COLO668 (cell line): ENCODE data around the gene RHOG.
"Not testable (repeated sequence)": the region's sequence is repeated elsewhere in the genome, so short reads cannot be mapped to it uniquely, and the experiment has no call there.

Source experiments
- DNase-seq: peaks from one replicate; lab custom pipeline; 2025; ENCODE audit not compliant: unreplicated experiment; lab: John Stamatoyannopoulos, UW

Gene RHOG

GRCh38 chr11:3834664-3835461 is 5.9 kb downstream of the RHOG start:
- no peak for DNase-seq

DNA sequence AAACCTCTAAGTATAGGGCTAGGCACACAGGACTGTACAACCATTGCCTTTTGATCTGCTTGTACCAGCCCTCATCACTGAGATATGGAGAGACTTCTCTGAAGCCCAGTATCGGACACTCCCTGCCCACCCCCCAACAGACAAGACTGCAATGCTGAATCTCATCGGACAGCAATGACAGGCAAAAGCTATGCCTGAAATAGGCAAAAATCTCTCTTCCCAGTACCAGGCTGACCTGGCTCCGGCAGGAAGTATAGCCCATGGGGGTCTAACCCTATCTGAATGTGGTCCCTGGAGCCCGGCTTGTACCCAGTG is 6.5 kb downstream of the RHOG start:
- DNase-seq = no peak

DNA sequence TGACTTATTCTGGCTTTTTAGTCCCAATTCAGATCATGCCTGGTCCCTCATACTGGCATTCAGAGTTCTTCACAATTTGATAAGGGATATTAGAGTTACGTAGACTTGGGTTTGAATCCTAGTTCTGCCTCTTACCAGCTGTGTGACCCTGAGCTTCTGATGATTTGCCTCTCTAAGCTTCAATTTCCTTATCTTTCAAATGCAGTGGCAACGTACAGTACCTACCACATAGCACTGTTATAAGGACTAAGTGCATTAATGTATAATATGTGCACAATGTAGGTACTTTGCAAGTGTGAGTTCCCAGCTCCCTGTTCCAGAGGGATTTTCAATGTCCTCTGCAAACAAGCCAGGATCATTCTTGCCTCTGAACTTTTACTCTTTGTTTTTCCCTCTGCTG is 7.3 kb downstream of the RHOG start:
- no peak for DNase-seq

GRCh38 chr11:3832816-3833215 is 7.9 kb downstream of the RHOG start:
- no peak for DNase-seq

DNA sequence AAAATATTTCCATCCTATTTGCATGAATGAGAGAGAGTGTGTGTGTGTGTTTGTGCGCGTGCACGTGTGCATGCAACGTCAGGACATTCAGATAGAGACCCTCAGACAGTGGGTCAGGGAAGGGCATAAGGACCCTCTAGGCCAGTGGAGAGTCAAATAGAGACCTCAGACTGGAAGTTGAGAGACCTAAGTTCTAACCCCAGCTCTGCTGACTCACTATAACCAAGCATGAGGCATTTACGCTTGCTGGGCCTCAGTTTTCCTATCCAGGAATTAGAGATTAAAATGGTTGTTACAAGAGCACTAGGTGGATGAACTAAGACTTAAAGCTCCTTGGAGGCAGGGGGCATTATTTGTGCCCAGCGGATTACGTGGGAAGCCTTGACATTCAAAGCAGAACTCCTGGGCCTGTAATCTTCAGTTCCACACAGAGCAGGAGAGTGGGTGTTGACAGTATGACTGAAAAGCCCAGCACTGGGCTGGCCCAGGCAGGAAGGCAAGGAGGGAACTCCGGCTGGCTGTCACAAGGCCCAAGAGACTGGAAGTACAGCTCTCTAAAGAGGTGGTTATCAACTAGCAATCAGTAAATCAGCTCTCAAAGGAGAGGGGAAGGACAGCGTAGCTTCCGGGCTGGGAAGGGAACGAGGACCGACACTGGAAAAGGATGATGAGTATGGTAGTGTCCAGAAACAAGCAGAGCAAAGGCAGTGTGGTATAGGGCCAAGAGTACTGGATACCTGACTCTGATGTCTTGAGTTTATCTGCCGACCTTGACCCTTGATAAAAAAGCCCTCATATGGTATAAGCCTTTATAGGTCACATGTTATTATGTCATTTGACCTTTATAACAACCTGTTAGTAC is 9.2 kb downstream of the RHOG start:
- no peak for DNase-seq

GRCh38 chr11:3830730-3831129 is 10.0 kb downstream of the RHOG start:
- DNase-seq = no peak

DNA sequence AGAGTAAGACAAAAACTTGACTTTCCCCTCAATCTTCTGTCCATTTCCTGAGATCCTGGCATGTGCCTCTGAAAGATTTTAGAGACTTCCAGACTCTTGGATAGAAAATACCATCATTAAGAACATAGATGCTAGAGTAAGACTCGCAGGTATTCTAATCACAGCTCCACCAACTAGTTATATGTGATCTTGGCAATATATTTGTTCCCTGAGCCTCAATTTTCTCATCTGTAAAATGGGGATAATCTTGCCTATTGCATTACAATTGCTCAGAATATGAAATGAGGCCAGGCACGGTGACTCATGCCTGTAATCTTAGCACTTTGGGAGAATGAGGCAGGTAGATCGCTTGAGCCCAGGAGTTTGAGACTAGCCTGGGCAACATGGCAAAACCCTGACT is 10.7 kb downstream of the RHOG start:
- no peak for DNase-seq

- DNase-seq = no peak
Measured at GRCh38 chr11:3827434-3828186, 13.1 kb downstream of the RHOG start.

DNA sequence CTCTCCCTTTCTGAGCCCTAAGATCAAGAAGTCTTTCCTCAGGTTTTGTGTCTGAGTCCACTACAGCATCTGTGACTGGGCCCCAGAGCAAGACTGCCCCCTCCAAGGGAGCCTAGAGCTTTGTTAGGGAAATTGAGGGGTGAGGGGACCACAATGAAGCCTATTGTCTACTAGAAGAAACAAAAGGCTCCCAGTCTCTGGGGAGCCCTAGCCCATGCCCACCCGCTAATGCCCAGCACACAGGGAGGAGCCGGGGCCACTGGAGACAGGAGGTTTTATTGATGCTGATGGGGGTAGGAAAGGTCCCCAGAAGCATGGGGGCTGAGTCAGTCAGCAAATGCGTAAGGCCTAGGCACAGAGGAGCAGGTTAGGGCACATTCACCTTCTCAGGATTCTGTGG is 14.0 kb downstream of the RHOG start:
- DNase-seq = no peak

DNA sequence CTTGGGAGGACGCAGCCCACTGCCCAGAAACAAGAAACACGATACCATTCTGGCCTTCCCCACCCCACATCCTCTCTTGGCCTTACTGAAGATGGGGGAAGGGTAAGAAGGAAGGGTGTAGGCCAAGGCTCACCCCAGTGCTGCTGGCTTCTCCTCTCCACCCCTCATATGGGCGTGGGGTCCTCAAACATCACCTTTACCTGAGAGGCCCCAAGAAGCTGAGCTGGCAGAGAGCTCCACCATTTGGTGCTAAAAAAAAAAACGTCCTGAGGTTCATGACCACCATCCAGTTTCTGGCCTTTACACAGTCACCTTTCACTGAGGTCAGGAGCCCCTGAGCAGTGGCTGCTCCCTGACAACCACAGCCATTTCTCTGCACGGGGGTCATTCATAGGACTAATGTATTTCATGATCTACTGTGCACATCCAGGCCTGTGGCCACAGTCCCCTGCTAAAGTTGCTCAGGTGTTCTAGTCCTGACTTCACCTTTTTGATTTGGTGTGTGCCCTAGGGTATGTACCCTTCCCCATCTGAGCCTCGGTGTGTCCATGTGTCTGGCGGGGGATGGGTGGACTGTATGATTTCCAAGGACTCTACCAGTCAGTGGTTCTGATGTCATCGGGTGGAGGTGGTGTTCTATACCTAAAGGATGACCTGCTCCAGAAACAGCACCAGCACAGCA is 15.1 kb downstream of the RHOG start:
- no peak for DNase-seq

DNA sequence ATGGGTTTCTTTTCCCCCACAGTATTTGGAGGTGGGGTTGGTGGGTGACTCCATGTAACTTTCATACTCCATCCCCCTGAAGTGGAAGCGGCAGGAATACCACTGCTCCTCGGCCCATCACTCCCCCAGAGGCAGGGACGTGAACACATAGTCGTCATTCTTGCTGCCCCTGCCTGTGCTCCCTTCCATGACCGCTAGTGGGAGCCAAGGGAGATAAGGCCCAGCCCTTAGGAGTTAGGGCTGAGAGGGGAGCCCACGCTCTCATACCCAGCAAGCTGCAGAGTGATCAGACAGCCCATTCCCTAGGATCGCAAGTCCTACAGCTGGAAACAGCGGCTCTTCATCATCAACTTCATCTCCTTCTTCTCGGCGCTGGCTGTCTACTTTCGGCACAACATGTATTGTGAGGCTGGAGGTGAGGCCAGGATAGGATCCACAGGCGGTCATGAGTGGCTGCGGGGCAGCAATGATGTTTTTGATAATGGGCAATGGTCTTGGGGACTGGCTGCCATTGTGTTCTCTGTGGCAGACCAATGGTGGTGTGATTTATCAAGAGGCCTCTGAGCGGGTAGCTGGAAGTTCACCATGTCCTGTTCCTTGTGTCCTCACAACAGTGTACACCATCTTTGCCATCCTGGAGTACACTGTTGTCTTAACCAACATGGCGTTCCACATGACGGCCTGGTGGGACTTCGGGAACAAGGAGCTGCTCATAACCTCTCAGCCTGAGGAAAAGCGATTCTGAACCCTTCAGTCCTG is 15.9 kb downstream of the RHOG start:
- peak; percentile 49 for DNase-seq

DNA sequence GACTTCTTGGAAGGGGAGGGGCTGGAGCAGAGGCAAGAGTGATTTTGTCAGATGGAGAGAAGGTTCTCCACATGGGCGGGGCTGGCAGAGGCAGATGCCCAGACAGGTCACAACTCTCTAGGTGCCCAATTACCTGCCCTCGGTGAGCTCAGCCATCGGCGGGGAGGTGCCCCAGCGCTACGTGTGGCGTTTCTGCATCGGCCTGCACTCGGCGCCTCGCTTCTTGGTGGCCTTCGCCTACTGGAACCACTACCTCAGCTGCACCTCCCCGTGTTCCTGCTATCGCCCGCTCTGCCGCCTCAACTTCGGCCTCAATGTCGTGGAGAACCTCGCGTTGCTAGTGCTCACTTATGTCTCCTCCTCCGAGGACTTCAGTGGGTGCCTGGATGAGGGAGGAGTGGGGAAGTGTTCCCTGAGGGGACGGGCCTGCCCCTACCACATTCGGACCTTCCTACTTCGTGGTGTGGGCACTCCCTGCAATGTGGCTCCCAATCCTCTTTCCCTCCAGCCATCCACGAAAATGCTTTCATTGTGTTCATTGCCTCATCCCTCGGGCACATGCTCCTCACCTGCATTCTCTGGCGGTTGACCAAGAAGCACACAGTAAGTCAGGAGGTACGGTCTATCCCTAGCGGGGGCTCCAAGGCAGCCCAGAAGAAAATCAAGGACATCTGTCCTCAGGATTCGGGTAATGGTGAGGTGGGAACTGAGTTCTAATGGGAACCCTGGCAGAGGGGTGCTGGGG is 16.8 kb downstream of the RHOG start:
- DNase-seq = no peak

DNA sequence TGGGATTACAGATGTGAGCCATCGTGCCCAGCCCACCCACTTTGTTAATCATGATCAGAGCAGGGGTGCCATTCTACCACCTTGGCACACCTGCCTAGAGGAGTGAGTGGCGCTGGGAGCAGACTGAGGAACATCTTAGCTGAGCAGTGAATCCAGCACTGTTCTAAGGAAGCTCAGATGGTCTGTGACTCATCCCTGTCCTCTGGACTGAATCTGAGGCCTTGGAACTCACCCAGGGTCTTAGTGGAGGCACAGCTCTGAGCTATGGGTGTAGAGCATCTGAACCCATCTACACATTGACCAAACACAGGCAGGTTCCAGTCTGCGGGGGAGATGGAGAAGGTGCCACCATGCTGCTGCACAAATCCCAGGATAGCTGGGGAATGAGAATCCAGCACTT is 17.5 kb downstream of the RHOG start:
- DNase-seq = no peak

- DNase-seq = no peak
Measured at GRCh38 chr11:3822312-3822711, 18.4 kb downstream of the RHOG start.

GRCh38 chr11:3820971-3821370 is 19.8 kb downstream of the RHOG start:
- no peak for DNase-seq

DNA sequence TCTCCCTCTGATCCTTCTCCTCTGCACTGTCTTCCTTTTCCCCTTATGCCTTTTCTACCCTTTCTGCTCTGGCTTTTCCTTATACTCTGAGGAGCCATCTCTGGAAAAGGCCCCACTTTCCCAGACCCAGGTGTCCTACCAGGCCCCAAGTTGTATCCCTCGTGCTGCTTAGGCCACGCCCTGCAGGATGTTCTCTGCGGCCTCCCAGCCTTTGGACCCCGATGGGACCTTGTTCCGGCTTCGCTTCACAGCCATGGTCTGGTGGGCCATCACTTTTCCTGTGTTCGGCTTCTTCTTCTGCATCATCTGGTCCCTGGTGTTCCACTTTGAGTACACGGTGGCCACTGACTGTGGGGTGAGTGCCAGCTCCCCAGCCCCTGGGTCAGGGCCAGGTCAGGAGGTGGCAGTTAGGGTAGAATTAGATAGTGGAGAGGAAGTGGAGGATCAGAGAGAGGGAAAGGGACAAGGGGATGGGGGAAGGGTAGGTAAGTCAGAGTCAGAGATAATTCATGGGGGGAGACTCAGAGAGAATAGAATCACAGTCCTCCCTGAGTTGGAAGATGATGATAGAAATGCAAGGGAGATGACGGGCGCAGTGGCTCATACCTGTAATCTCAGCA is 23.5 kb downstream of the RHOG start:
- no peak for DNase-seq

DNA sequence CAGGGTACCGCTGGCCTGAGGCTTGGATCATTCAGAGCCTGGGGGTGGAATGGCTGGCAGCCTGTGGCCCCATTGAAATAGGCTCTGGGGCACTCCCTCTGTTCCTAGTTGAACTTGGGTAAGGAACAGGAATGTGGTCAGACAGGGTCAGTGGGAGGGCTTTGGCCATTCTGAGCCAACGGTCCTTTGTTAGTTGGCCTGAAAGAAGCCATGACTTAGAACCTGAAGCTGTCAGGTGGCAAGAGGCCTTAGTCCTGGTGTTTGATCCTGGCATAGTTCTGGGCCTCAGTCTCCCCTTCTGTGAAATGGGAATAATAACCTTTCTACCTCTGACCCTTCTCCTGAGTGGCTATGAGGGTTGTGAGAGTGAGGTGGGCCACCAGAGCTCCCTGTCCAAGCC is 24.1 kb downstream of the RHOG start:
- no peak for DNase-seq

DNA sequence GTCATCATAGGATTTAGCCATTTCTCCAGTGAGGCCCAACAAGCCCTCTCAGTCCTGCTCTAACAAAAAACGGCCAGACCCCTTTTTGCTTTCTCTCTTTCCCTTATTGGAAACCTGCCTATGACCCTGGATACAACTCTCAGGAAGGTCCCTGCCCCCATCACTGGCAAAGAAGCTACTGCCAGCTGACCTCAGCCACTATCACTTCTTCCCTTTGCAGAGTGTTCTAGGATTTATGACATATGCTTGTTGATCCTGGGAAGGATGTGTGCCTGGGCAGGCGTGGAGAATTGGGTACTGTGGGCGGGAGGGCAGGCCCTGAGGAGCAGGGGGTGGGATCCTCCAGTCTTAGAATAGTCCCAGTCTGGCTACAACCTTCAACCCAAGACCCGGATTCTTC is 24.9 kb downstream of the RHOG start:
- DNase-seq = no peak

DNA sequence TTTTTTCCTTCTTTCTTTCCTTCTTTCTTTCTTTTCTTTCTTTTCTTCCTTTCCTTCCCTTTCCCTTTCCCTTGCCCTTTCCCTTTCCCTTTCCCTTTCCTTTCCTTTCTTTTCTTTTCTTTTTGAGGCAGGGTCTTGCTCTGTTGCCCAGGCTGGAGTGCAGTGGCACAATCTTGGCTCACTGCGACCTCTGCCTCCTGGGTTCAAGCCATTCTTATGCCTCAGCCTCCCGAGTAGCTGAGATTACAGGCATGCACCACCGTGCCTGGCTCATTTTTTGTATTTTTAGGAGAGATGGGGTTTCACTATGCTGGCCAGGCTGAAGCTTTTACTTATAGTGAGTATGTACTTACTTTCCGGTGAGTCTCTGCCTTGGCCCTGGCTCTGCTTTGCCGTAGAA is 25.9 kb downstream of the RHOG start:
- DNase-seq = not testable (repeated sequence)
